GM19467 (cell line): ENCODE measurements around the gene RGS3.

Experiments
- ATAC-seq: cut with Tn5 transposase; IDR thresholded peaks from one replicate; pipeline ENCODE4 v1.9.1; 2021; ENCODE audit warnings: mild to moderate bottlenecking, moderate library complexity; ENCODE audit not compliant: unreplicated experiment

Gene RGS3

GRCh38 chr9:113582698-113583200 lies 119.2 kb downstream of the RGS3 start:
- ATAC-seq, result no peak

GRCh38 chr9:113583511-113584427 lies 120.2 kb downstream of the RGS3 start:
- no peak for ATAC-seq

- no peak for ATAC-seq
These were observed 121.0 kb downstream of the RGS3 start for GRCh38 chr9:113584428-113585084.

DNA sequence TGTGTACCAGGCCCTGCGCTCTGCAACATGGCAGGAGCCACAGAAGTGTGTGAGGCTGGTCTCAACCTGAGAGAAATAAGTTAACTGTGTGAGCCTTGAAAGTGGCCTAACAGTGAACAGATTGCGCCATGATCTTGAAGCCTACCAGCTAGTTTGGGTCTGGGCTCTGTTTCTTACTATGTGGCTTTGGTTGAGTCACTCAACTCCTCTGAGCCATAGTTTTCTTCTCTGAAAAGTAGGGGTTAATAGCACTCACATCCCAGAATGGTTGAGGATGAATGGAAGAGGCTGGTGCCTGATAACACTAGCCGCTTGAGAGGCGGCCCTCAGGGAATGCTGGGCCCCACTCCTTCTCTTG lies 121.5 kb downstream of the RGS3 start:
- ATAC-seq, result no peak

- no peak for ATAC-seq
These were observed 122.0 kb downstream of the RGS3 start for GRCh38 chr9:113585555-113585954.

- ATAC-seq, result no peak
These were observed 124.0 kb downstream of the RGS3 start for GRCh38 chr9:113587471-113588031.

- no peak for ATAC-seq
These were observed 124.8 kb downstream of the RGS3 start for GRCh38 chr9:113588242-113588810.

GRCh38 chr9:113588936-113589335 lies 125.4 kb downstream of the RGS3 start:
- no peak for ATAC-seq

DNA sequence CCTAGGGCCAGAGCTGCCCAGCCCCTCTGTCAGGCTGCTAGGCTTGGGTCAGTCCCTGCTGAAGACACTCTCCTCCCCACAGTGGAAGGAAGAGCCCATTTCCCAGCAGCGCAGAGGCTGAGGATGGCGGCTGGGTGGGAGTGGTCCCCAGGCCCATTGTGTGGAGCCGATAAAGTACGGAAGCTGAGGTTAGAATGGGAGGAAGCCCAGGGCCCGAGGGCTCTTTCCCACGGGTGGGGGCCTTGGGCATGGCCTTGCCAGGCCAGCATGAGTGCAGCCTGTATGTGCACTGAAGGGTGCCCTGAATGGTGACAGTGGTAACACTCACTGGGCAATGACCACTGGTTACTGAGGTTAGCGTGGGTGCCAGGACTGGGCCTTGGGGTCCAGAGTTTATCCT lies 125.9 kb downstream of the RGS3 start:
- ATAC-seq, result no peak

GRCh38 chr9:113589890-113590289 lies 126.4 kb downstream of the RGS3 start:
- ATAC-seq, result no peak

GRCh38 chr9:113590389-113590788 lies 126.9 kb downstream of the RGS3 start:
- no peak for ATAC-seq

DNA sequence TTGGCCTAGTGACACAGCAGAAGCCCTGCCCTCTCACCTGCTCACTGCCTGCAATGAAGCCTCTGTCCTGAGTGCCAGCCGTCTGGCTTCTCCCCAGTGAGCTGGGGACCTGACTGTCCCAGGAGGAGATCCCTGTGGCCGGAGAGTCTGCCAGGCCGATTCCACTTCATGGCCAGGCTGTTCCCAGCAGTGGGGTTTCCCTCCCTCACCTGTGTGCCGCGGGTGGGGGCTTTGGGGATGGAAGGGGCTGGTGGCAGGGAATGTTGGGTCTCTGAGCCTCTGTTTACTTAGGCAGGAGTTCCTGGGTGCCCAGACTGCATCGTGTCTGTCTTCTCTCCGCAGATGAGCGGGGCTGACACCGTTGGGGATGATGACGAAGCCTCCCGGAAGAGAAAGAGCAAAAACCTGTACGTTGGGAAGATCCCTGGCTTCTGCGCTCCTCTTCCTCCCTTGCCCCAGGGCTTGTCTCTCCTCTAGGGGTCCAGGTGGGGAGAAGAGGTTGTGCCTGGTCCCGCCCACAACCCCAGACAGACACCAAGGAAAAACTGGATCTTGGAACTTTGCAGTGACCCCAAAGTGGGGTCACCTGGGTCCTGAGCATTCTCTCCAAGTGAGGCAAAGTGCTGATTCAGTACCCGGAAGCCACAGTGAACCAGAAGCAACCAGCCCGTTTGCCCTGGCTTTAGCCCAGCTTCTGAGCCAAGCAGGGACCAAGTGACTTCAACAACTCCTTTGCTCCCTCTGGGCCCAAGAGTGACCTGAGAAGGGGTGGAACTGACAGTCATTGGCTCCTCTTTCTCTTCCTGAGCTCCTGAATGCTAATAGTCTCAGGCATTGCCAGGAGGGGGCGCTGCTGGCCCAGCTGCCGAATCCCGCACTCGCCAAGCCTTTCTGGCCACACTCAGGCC lies 127.7 kb downstream of the RGS3 start:
- ATAC-seq, result no peak

DNA sequence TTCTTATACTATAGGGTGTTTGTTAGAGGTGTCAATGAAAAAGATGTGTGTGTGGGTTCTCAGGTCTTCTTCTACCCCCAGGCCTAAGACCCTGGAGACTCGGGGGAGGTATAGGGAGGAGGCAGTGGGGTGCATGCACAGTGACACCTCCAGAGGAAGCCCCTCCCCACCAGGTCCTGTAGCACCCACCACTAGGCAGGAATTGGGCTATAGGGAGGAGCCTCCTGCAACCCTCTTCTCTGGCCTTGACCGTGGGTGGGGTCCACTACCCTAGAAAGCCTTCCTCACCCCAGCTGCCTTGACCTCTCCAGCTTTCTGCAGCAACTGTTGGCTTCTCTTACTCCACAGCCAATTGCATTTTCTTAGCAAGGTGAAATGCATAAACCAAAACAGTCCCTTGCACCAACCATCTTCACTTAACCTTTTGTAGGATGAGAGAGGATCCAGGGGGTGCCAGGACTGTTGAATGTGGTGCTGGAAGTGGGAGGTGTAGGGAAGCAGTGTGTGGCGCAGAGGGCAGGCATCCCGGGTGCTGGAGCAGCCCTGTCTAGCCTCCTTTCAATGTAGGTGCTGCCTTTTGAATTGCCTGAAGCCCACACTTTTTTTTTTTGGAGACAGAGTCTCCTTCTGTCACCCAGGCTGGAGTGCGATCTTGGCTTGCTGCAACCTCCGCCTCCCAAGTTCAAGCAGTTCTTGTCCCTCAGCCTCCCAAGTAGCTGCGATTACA lies 128.5 kb downstream of the RGS3 start:
- ATAC-seq, result no peak

- ATAC-seq, result no peak
These were observed 129.5 kb downstream of the RGS3 start for GRCh38 chr9:113592876-113593575.

DNA sequence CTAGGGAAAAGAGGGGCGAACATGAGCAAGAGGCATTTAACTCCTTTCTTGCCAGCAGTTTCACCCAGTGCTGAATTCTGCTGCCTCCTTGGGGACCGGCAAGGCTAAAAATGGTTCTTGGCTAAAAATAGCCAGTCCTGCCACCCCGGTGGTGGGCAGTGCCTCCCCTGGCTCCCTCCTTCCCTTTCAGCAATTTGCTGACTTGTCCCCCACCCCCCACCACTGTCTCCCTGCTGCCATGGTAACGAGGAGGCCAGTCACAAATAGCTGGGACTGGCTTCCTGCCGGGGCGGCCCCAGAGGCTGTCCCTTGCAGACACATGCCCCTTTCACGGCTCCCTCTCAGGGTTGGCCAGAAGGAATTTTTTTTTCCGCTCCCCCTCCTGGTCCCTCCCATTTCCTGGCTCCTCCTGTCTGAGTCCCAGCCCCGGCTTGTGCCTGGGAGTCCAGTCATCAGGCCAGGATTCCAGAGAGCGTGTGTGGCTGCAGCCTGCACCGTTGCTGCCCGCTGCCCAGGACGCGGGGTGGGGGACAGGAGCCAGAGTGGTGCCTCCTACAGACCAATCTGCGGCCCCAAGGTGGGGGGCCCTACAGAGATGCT lies 130.3 kb downstream of the RGS3 start:
- ATAC-seq, result peak; percentile 48

DNA sequence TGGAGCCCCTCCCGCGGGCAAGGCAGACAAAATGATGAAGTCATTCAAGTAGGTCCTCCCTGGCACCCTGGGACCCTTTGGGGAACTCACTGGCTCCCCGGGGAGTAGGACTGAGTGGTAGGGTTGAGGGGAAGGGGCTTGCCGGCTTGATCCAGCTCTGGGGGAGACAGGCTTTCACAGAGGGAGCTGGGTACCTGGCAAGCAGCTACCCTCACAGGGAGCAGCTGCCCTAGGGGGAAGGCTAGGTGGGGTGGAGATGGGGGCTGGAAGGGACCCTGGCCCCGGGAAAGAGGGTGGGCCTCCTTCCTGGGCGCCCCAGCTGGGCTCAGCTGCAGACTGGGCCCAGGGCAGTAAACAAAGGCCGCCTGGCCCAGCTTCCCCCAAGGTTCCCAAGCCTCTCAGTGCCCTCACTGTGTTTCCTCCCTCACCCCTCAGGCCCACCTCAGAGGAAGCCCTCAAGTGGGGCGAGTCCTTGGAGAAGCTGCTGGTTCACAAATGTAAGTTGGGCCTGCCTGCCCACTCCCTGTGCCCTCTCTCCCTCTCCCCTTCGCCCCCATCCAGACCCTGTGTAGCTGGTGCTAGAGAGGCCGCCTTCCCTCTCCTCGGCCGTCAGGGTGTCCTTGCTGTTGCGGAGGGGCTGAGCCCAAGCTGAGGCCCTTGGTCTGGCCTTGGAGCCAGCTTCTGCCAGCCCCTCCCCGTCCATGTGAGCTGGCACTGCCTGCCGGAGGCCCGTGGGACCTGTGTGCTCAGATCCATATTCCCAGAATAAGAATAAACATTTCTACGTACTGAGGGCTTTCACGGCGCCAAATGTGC lies 131.2 kb downstream of the RGS3 start:
- ATAC-seq, result no peak

- no peak for ATAC-seq
These were observed 133.2 kb downstream of the RGS3 start for GRCh38 chr9:113596616-113597320.
